ENCODE measurements around the gene NMU. TPM values are rescaled to one million over a fixed set of nuclear protein-coding genes. Genes with fewer than 3 reads are reported as not detected.
A peak's percentile ranks its signal among the peaks of the same experiment; 100 is the strongest.
"Not testable (repeated sequence)": the region's sequence is repeated elsewhere in the genome, so short reads cannot be mapped to it uniquely, and the experiment has no call there.

NMU gene, protein sequence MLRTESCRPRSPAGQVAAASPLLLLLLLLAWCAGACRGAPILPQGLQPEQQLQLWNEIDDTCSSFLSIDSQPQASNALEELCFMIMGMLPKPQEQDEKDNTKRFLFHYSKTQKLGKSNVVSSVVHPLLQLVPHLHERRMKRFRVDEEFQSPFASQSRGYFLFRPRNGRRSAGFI
- not detected in 2 replicates for total RNA-seq (2022)
- percentile 13 among the genes with signal in this experiment for Bru-seq, nascent RNA
- BruChase-seq, experiment 1, labeled RNA remaining after a 2-hour chase, result percentile 12 among the genes with signal in this experiment
- BruChase-seq, experiment 2, labeled RNA remaining after a 6-hour chase, result percentile 13 among the genes with signal in this experiment
- long read RNA-seq, result 0 reads

- peak; percentile 45 to 60 for DNase-seq
These were observed at the start of gene NMU for GRCh38 chr4:55635741-55636655. Gene NMU, minus strand, starts transcription at chr4:55636298. Its CDS starts 106 bp downstream, at chr4:55636192.

GRCh38 chr4:55684276-55684675, 48.2 kb upstream of the NMU start:
- no peak for DNase-seq
- BruUV-seq (replicated peaks), result no TSS peak
- Mint-ChIP-seq H3K27me3 (ENCODE audit: insufficient read depth, unreplicated experiment) (no peaks in the 10 kb centered on the region), H3K36me3 (ENCODE audit: insufficient read depth, unreplicated experiment) (no peaks in the 10 kb centered on the region), H3K4me3 (ENCODE audit: unreplicated experiment) (no peak overlapping the region), H3K9me3 (ENCODE audit: unreplicated experiment) (no peaks in the 10 kb centered on the region), H3K4me1 (ENCODE audit: low read depth, unreplicated experiment) (no peaks in the 10 kb centered on the region), H3K27ac (ENCODE audit: unreplicated experiment) (no peak overlapping the region)
- POLR2A ChIA-PET, result no interaction called here
- TF ChIP-seq, protein P1, sequence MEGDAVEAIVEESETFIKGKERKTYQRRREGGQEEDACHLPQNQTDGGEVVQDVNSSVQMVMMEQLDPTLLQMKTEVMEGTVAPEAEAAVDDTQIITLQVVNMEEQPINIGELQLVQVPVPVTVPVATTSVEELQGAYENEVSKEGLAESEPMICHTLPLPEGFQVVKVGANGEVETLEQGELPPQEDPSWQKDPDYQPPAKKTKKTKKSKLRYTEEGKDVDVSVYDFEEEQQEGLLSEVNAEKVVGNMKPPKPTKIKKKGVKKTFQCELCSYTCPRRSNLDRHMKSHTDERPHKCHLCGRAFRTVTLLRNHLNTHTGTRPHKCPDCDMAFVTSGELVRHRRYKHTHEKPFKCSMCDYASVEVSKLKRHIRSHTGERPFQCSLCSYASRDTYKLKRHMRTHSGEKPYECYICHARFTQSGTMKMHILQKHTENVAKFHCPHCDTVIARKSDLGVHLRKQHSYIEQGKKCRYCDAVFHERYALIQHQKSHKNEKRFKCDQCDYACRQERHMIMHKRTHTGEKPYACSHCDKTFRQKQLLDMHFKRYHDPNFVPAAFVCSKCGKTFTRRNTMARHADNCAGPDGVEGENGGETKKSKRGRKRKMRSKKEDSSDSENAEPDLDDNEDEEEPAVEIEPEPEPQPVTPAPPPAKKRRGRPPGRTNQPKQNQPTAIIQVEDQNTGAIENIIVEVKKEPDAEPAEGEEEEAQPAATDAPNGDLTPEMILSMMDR (IDR thresholded peaks at IDR 0.05; ENCODE audit: insufficient read depth in 1 of 2, low read depth in 1 of 2, low read length in 1 of 2, severe bottlenecking in 1 of 2, unreplicated experiment in 1 of 2), result no peak
- Histone ChIP-seq H3K4me3 (ENCODE audit: low read depth, low read length) (no peak overlapping the region), H3K9me3 (no peaks in the 10 kb centered on the region), H3K36me3 (ENCODE audit: control insufficient read depth, insufficient read depth, low read length) (no peaks in the 10 kb centered on the region), H3K4me1 (no peaks in the 10 kb centered on the region), H3K27me3 (replicated peaks; ENCODE audit: control insufficient read depth, insufficient read depth, low read length) (no peaks in the 10 kb centered on the region)
- intact Hi-C loops (cut with micrococcal nuclease; ENCODE audit: unreplicated experiment), result no loop called here
- CTCF ChIA-PET, result no interaction called here

More at GRCh38 chr4:55635741-55636655, at the start of gene NMU:
- Mint-ChIP-seq H3K36me3 (ENCODE audit: insufficient read depth, unreplicated experiment) (no peaks in the 10 kb centered on the region), H3K4me3 (ENCODE audit: unreplicated experiment) (peak within 1 kb of the TSS; percentile 76), H3K27ac (ENCODE audit: unreplicated experiment) (no peak within 1 kb of the TSS), H3K4me1 (ENCODE audit: low read depth, unreplicated experiment) (peaks cover 7% of the 10 kb centered on the region), H3K9me3 (ENCODE audit: unreplicated experiment) (no peaks in the 10 kb centered on the region), H3K27me3 (ENCODE audit: insufficient read depth, unreplicated experiment) (peaks cover 24% of the 10 kb centered on the region)
- TF ChIP-seq, protein P1 (IDR thresholded peaks at IDR 0.05; ENCODE audit: insufficient read depth in 1 of 2, low read depth in 1 of 2, low read length in 1 of 2, severe bottlenecking in 1 of 2, unreplicated experiment in 1 of 2), result peak in 1 of 2 experiments; percentile 16
- no peaks in the 10 kb centered on the region for H3K4me1 ChIP-seq
- H3K9me3 ChIP-seq, result 0 out of 2 replicates have a peak, but pooled peaks cover 3% of the 10 kb centered on the region
- H3K4me3 ChIP-seq (ENCODE audit: low read depth, low read length), result peak within 1 kb of the TSS; percentile 33
- H3K36me3 ChIP-seq (ENCODE audit: control insufficient read depth, insufficient read depth, low read length), result no peaks in the 10 kb centered on the region
- BruUV-seq (replicated peaks), result no TSS peak
- ChIA-PET CTCF (interaction anchor here (1.0 kb wide), 1 partner anchor 203 kb away, joined by 6 read pairs; no protein-coding TSS in a partner anchor), POLR2A (no interaction called here)
- H3K27me3 ChIP-seq (replicated peaks; ENCODE audit: control insufficient read depth, insufficient read depth, low read length), result peaks cover 3% of the 10 kb centered on the region
- intact Hi-C loops (cut with micrococcal nuclease; ENCODE audit: unreplicated experiment), result loop anchor here (2.0 to 5.0 kb wide), 2 partner anchors 189 to 231 kb away; no protein-coding TSS in a partner anchor

DNA sequence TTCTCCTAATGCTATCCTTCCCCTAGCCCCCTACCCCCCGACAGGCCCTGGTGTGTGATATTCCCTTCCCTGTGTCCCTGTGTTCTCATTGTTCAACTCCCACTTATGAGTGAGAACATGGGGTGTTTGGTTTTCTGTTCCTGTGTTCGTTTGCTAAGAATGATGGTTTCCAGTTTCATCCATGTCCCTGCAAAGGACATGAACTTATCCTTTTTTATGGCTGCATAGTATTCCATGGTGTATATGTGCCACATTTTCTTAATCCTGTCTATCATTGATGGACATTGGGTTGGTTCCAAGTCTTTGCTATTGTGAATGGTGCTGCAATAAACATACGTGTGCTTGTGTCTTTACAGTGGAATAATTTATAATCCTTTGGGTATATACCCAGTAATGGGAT, 46.7 kb upstream of the NMU start:
- H3K4me1 Mint-ChIP-seq (ENCODE audit: low read depth, unreplicated experiment); H3K9me3 ChIP-seq; H3K27me3 ChIP-seq (replicated peaks; ENCODE audit: control insufficient read depth, insufficient read depth, low read length); H3K36me3 Mint-ChIP-seq (ENCODE audit: insufficient read depth, unreplicated experiment); H3K27ac Mint-ChIP-seq (ENCODE audit: unreplicated experiment); DNase-seq; H3K36me3 ChIP-seq (ENCODE audit: control insufficient read depth, insufficient read depth, low read length); H3K4me1 ChIP-seq; H3K27me3 Mint-ChIP-seq (ENCODE audit: insufficient read depth, unreplicated experiment); BruUV-seq (replicated peaks); intact Hi-C loops (cut with micrococcal nuclease; ENCODE audit: unreplicated experiment); CTCF ChIA-PET; H3K4me3 ChIP-seq (ENCODE audit: low read depth, low read length); H3K9me3 Mint-ChIP-seq (ENCODE audit: unreplicated experiment); H3K4me3 Mint-ChIP-seq (ENCODE audit: unreplicated experiment); POLR2A ChIA-PET: not testable (repeated sequence)
